ENCODE data around the gene HTT.

- TF ChIP-seq EZH2phosphoT487 (IDR thresholded peaks at IDR 0.05; ENCODE audit: low read length) (no peak), CTCF (IDR thresholded peaks at IDR 0.05; ENCODE audit: low read length) (no peak), EZH2 (optimal IDR thresholded peaks at IDR 0.05; ENCODE audit: low read depth, low read length) (no peak)
Measured at GRCh38 chr4:3218824-3219760, 144.6 kb downstream of the HTT start.
